WTC11 (cell line): Measurements from ENCODE around the gene RHOH.

Source experiments
- ESRRA ChIP-seq: sonication (generic); formaldehyde crosslinking; IDR thresholded peaks from 2 replicates; pipeline ENCODE4 v1.8.1; 2022; ENCODE audit warnings: mild to moderate bottlenecking, missing genetic modification reagents, borderline replicate concordance
- TCF7 ChIP-seq: sonication (generic); formaldehyde crosslinking; IDR thresholded peaks from 2 replicates; pipeline ENCODE4 v1.8.0; 2022; ENCODE audit warnings: mild to moderate bottlenecking, low read depth, missing genetic modification reagents, moderate library complexity

- TF ChIP-seq ESRRA (no peak), TCF7 (CRISPR knock-in tag) (no peak)
Observed at GRCh38 chr4:40246938-40247337, 50.1 kb downstream of the RHOH start.
